Measurements from ENCODE around the gene UNC13B.

The UNC13B gene

DNA sequence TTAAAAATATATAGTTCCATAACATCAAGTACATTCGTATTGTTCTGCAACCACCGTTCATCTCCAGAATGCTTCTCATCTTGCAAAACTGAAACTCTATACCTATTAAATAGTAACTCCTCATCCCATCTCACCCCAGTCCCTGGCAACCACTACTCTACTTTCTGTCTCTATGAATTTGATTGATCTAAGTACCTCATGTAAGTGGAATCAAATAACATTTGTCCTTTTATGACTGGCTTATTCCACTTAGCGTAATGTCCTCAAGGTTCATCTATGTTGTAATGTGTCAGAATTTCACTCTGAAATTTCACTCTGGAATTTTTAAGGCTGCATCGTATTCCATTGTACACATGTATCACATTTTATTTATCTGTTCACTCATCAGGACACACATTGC is 196.0 kb downstream of the UNC13B start:
- H4K5ac ChIP-seq (ENCODE audit: low read length): no peak overlapping the region
- H3K27ac ChIP-seq (ENCODE audit: low read depth, low read length): no peak overlapping the region
- H3K18ac ChIP-seq (ENCODE audit: low read length): no peak overlapping the region
- WGBS (ENCODE audit: extremely low coverage, insufficient coverage, low lambda C conversion rate): no CpG with 5 or more reads among the region's 4 CpGs
- H2AK5ac ChIP-seq (ENCODE audit: low read length): no peak overlapping the region
- no peaks in the 10 kb centered on the region for H3K27me3 ChIP-seq (ENCODE audit: insufficient read depth, low read length, poor library complexity)
- H3K9ac ChIP-seq (ENCODE audit: low read length): no peak overlapping the region
- H2BK5ac ChIP-seq (ENCODE audit: low read length): no peak overlapping the region
- no peak overlapping the region for H3K23ac ChIP-seq (ENCODE audit: low read length)
- H3K56ac ChIP-seq (ENCODE audit: low read length): no peak overlapping the region
- H3K79me1 ChIP-seq (ENCODE audit: low read length): no peaks in the 10 kb centered on the region
- H2BK15ac ChIP-seq (replicated peaks; ENCODE audit: low read depth): no peak overlapping the region
- no peak overlapping the region for H2BK120ac ChIP-seq (ENCODE audit: low read depth, low read length)
- no peak overlapping the region for H3K4ac ChIP-seq (ENCODE audit: low read depth, low read length)
- no peak overlapping the region for H4K8ac ChIP-seq (ENCODE audit: low read depth, low read length)
- no peaks in the 10 kb centered on the region for H3K4me1 ChIP-seq (ENCODE audit: control insufficient read depth, low read depth, low read length)
- no peak overlapping the region for H3K4me3 ChIP-seq (ENCODE audit: low read length)
- no peaks in the 10 kb centered on the region for H3K79me2 ChIP-seq (ENCODE audit: control insufficient read depth, insufficient read depth, low read length)
- no peaks in the 10 kb centered on the region for H3K36me3 ChIP-seq (ENCODE audit: control insufficient read depth, insufficient read depth, low read length)
- DNase-seq: no peak
- H3K4me2 ChIP-seq (ENCODE audit: low read length): no peak overlapping the region

DNA sequence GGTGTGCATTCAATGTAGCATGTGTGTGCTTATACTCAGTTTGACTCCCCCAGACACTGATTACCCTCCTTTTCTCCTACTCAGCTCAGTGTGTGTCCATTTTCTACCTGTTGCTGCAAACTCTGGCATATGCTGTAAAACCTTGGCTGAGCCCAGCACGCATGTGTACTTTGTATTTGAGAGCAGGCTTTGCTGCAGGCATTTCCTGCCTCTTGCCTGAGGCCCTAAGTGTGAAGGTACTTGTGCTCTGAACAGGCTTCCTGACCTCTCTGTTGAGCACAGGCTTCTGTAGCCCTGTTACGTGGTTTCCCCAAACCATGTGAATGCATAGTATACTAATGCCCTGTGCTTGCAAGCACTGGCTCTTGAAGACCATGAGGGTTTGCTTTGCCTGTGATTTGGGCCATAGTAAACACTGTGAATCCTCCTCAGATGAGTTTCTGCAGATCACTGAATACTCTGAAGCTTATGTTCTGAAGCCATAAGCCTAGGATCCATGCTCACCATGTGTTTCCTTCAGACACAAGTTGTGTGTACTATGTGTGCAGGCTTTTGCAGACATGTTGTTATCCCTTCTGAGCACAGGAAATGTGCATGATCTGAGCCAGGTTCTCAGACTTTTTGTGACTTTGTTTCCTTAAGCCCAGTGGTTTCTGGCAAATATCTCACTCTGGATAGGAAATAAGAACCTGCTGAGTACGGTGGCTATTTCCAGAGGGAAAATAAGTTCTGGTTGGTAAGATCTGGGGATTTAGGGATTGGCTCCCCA is 203.2 kb downstream of the UNC13B start:
- no peak overlapping the region for H2BK120ac ChIP-seq (ENCODE audit: low read depth, low read length)
- no peaks in the 10 kb centered on the region for H3K79me1 ChIP-seq (ENCODE audit: low read length)

DNA sequence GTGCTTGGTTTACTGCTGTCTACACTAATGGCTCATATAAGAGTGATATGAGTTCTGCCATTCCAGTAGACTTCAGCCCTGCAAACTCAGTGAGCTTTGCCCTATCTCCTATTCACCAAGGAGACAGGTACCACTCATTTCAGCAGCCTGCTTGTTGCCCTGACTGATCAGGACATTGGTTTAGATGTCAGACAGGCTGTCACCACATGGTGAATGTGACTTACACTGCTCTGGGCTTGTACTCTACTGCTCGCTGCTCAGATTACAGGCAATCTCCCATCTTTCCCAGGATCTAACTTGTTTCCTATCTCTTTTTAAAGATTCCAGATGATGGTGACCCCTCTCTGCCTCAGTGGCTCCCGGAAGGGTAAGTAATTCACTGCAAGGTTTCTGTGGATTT is 204.8 kb downstream of the UNC13B start:
- Histone ChIP-seq H3K4me1 (ENCODE audit: control insufficient read depth, low read depth, low read length) (no peaks in the 10 kb centered on the region), H3K18ac (ENCODE audit: low read length) (no peak overlapping the region), H3K56ac (ENCODE audit: low read length) (no peak overlapping the region), H3K79me1 (ENCODE audit: low read length) (no peaks in the 10 kb centered on the region), H4K8ac (ENCODE audit: low read depth, low read length) (no peak overlapping the region), H3K79me2 (ENCODE audit: control insufficient read depth, insufficient read depth, low read length) (no peaks in the 10 kb centered on the region), H3K23ac (ENCODE audit: low read length) (peak overlapping the region; percentile 25), H3K4me2 (ENCODE audit: low read length) (no peak overlapping the region), H3K4ac (ENCODE audit: low read depth, low read length) (no peak overlapping the region), H4K5ac (ENCODE audit: low read length) (no peak overlapping the region), H2BK120ac (ENCODE audit: low read depth, low read length) (no peak overlapping the region), H3K9ac (ENCODE audit: low read length) (no peak overlapping the region), H3K27ac (ENCODE audit: low read depth, low read length) (no peak overlapping the region), H2BK15ac (replicated peaks; ENCODE audit: low read depth) (no peak overlapping the region), H3K4me3 (ENCODE audit: low read length) (no peak overlapping the region), H2AK5ac (ENCODE audit: low read length) (no peak overlapping the region), H2BK5ac (ENCODE audit: low read length) (no peak overlapping the region), H3K36me3 (ENCODE audit: control insufficient read depth, insufficient read depth, low read length) (no peaks in the 10 kb centered on the region), H3K27me3 (ENCODE audit: insufficient read depth, low read length, poor library complexity) (no peaks in the 10 kb centered on the region)
- no CpG with 5 or more reads among the region's 2 CpGs for WGBS (ENCODE audit: extremely low coverage, insufficient coverage, low lambda C conversion rate)
- no peak for DNase-seq

More for the DNA sequence above, 203.2 kb downstream of the UNC13B start:
- WGBS (ENCODE audit: extremely low coverage, insufficient coverage, low lambda C conversion rate): no CpG with 5 or more reads among the region's 3 CpGs
- no peaks in the 10 kb centered on the region for H3K27me3 ChIP-seq (ENCODE audit: insufficient read depth, low read length, poor library complexity)
- H3K18ac ChIP-seq (ENCODE audit: low read length): no peak overlapping the region
- H3K27ac ChIP-seq (ENCODE audit: low read depth, low read length): no peak overlapping the region
- no peak overlapping the region for H3K23ac ChIP-seq (ENCODE audit: low read length)
- no peak overlapping the region for H2AK5ac ChIP-seq (ENCODE audit: low read length)
- H4K8ac ChIP-seq (ENCODE audit: low read depth, low read length): no peak overlapping the region
- no peak overlapping the region for H4K5ac ChIP-seq (ENCODE audit: low read length)
- no peak overlapping the region for H3K9ac ChIP-seq (ENCODE audit: low read length)
- no peak overlapping the region for H3K4me3 ChIP-seq (ENCODE audit: low read length)
- peak; percentile 23 for DNase-seq
- H3K4me2 ChIP-seq (ENCODE audit: low read length): no peak overlapping the region
- no peak overlapping the region for H3K56ac ChIP-seq (ENCODE audit: low read length)
- H2BK15ac ChIP-seq (replicated peaks; ENCODE audit: low read depth): no peak overlapping the region
- H3K4ac ChIP-seq (ENCODE audit: low read depth, low read length): no peak overlapping the region
- no peaks in the 10 kb centered on the region for H3K79me2 ChIP-seq (ENCODE audit: control insufficient read depth, insufficient read depth, low read length)
- H2BK5ac ChIP-seq (ENCODE audit: low read length): no peak overlapping the region
- no peaks in the 10 kb centered on the region for H3K4me1 ChIP-seq (ENCODE audit: control insufficient read depth, low read depth, low read length)
- H3K36me3 ChIP-seq (ENCODE audit: control insufficient read depth, insufficient read depth, low read length): no peaks in the 10 kb centered on the region

DNA sequence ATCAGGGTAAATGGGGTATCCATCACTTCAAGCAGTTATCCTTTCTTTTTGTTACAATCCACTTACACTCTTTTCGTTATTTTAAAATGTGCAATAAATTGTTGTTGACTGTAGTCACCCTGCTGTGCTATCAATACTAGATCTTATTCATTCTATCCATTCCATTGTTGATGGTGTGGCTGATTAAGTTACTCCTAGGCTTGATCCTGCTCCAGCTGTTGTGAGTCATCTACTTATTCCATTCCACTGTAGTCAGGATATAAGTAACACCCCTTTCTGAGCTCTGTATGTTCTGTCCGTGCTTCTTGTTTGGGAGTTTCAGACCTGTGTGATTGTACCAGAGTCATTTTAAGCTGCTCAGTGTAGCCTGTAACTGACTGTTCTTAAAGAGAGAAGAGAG is 205.6 kb downstream of the UNC13B start:
- H3K9ac ChIP-seq (ENCODE audit: low read length): no peak overlapping the region
- no peaks in the 10 kb centered on the region for H3K27me3 ChIP-seq (ENCODE audit: insufficient read depth, low read length, poor library complexity)
- H3K23ac ChIP-seq (ENCODE audit: low read length): no peak overlapping the region
- no peak overlapping the region for H3K18ac ChIP-seq (ENCODE audit: low read length)
- no peak overlapping the region for H3K27ac ChIP-seq (ENCODE audit: low read depth, low read length)
- peak; percentile 74 for DNase-seq
- no peak overlapping the region for H3K4me2 ChIP-seq (ENCODE audit: low read length)
- no peaks in the 10 kb centered on the region for H3K79me1 ChIP-seq (ENCODE audit: low read length)
- H2AK5ac ChIP-seq (ENCODE audit: low read length): no peak overlapping the region
- no peak overlapping the region for H3K56ac ChIP-seq (ENCODE audit: low read length)
- H4K5ac ChIP-seq (ENCODE audit: low read length): no peak overlapping the region
- no peak overlapping the region for H3K4me3 ChIP-seq (ENCODE audit: low read length)
- H2BK120ac ChIP-seq (ENCODE audit: low read depth, low read length): no peak overlapping the region
- no peaks in the 10 kb centered on the region for H3K4me1 ChIP-seq (ENCODE audit: control insufficient read depth, low read depth, low read length)
- no peak overlapping the region for H3K4ac ChIP-seq (ENCODE audit: low read depth, low read length)
- WGBS (ENCODE audit: extremely low coverage, insufficient coverage, low lambda C conversion rate): no CpG with 5 or more reads among the region's 2 CpGs
- no peak overlapping the region for H4K8ac ChIP-seq (ENCODE audit: low read depth, low read length)
- no peaks in the 10 kb centered on the region for H3K79me2 ChIP-seq (ENCODE audit: control insufficient read depth, insufficient read depth, low read length)
- H3K36me3 ChIP-seq (ENCODE audit: control insufficient read depth, insufficient read depth, low read length): no peaks in the 10 kb centered on the region
- H2BK15ac ChIP-seq (replicated peaks; ENCODE audit: low read depth): no peak overlapping the region
- H2BK5ac ChIP-seq (ENCODE audit: low read length): no peak overlapping the region

DNA sequence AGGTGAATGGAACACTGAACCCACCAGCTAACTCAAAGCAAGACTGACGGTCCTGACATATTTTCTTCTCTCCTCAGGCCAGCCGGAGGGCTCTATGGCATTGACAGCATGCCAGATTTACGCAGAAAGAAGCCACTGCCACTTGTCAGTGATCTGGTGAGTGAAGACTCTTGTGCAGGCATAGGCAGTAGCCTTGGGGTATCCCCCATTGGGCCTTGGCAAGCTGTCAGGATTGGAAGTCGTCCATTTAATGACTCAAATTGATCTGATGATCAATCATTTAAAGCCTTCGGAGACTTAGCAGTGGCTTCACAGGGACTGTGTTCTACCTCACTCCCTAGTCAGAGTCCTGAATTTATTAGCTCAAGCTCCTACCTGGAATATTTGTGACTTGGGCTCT is 208.4 kb downstream of the UNC13B start:
- no peak overlapping the region for H3K27ac ChIP-seq (ENCODE audit: low read depth, low read length)
- no peak overlapping the region for H2BK120ac ChIP-seq (ENCODE audit: low read depth, low read length)

DNA sequence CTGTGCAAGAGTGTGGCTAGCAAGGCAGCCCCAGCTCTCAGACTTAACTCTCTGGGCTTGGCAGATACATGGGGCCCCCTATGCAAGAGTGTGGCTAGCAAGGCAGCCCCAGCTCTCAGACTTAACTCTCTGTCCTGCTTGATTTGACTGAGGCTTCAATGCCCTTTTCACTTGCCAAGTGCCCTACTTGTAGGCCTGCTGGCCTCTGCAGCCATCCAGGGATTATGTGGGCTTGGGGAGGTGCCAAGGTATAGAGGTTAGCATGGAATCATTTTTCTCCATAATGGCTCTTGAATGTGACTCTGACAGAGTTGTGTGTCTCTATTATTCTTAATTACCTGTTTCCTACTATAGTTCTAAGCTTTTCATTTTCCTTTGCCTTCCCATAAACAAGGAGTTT is 212.6 kb downstream of the UNC13B start:
- Histone ChIP-seq H2BK15ac (replicated peaks; ENCODE audit: low read depth) (no peak overlapping the region), H3K4me1 (ENCODE audit: control insufficient read depth, low read depth, low read length) (no peaks in the 10 kb centered on the region), H3K56ac (ENCODE audit: low read length) (no peak overlapping the region), H3K4me3 (ENCODE audit: low read length) (no peak overlapping the region), H3K79me1 (ENCODE audit: low read length) (no peaks in the 10 kb centered on the region), H3K4ac (ENCODE audit: low read depth, low read length) (no peak overlapping the region), H2AK5ac (ENCODE audit: low read length) (no peak overlapping the region), H3K36me3 (ENCODE audit: control insufficient read depth, insufficient read depth, low read length) (no peaks in the 10 kb centered on the region), H3K23ac (ENCODE audit: low read length) (no peak overlapping the region), H2BK120ac (ENCODE audit: low read depth, low read length) (no peak overlapping the region), H3K18ac (ENCODE audit: low read length) (no peak overlapping the region), H3K4me2 (ENCODE audit: low read length) (no peak overlapping the region), H3K27ac (ENCODE audit: low read depth, low read length) (no peak overlapping the region), H4K8ac (ENCODE audit: low read depth, low read length) (no peak overlapping the region), H3K9ac (ENCODE audit: low read length) (no peak overlapping the region), H2BK5ac (ENCODE audit: low read length) (no peak overlapping the region), H3K79me2 (ENCODE audit: control insufficient read depth, insufficient read depth, low read length) (no peaks in the 10 kb centered on the region), H4K5ac (ENCODE audit: low read length) (no peak overlapping the region), H3K27me3 (ENCODE audit: insufficient read depth, low read length, poor library complexity) (no peaks in the 10 kb centered on the region)
- no peak for DNase-seq

More for the DNA sequence above, 208.4 kb downstream of the UNC13B start:
- Histone ChIP-seq H2BK15ac (replicated peaks; ENCODE audit: low read depth) (no peak overlapping the region), H3K4me3 (ENCODE audit: low read length) (no peak overlapping the region), H3K27me3 (ENCODE audit: insufficient read depth, low read length, poor library complexity) (no peaks in the 10 kb centered on the region), H3K56ac (ENCODE audit: low read length) (no peak overlapping the region), H3K36me3 (ENCODE audit: control insufficient read depth, insufficient read depth, low read length) (no peaks in the 10 kb centered on the region), H2AK5ac (ENCODE audit: low read length) (no peak overlapping the region), H4K8ac (ENCODE audit: low read depth, low read length) (no peak overlapping the region), H3K79me2 (ENCODE audit: control insufficient read depth, insufficient read depth, low read length) (no peaks in the 10 kb centered on the region), H4K5ac (ENCODE audit: low read length) (no peak overlapping the region), H3K79me1 (ENCODE audit: low read length) (no peaks in the 10 kb centered on the region), H3K4ac (ENCODE audit: low read depth, low read length) (no peak overlapping the region), H2BK5ac (ENCODE audit: low read length) (no peak overlapping the region), H3K4me2 (ENCODE audit: low read length) (no peak overlapping the region), H3K9ac (ENCODE audit: low read length) (no peak overlapping the region), H3K4me1 (ENCODE audit: control insufficient read depth, low read depth, low read length) (no peaks in the 10 kb centered on the region), H3K18ac (ENCODE audit: low read length) (no peak overlapping the region), H3K23ac (ENCODE audit: low read length) (no peak overlapping the region)
- no CpG with 5 or more reads among the region's 5 CpGs for WGBS (ENCODE audit: extremely low coverage, insufficient coverage, low lambda C conversion rate)
- DNase-seq: no peak

Data from mesendoderm (in vitro differentiated cells).